Activated T-helper 1 cell treated with anti-CD3 and anti-CD28 coated beads, Interleukin-12 subunit alpha, Interleukin-12 subunit beta, Interleukin-2, Interleukin-4 antibody, amounts not matched to agents 30 ng/mL and 10 ng/mL and 1 ng/mL, durations not matched to agents 14 hours and 24 hours and 36 hours (primary cell): ENCODE measurements around the gene OR2S2. TPM values are rescaled to one million over a fixed set of nuclear protein-coding genes. Genes with fewer than 3 reads are reported as not detected.
"Not testable (repeated sequence)": the region's sequence is repeated elsewhere in the genome, so short reads cannot be mapped to it uniquely, and the experiment has no call there.

Experiments used
- DNase-seq: peaks from one replicate; pipeline ENCODE4 v3.0.0; 2021; ENCODE audit warnings: low spot score
- H3K27ac Mint-ChIP-seq: one replicate; pipeline ENCODE4 v1.8.0; 2021; ENCODE audit warnings: mild to moderate bottlenecking, mixed read lengths
- H3K27me3 Mint-ChIP-seq: one replicate; pipeline ENCODE4 v1.8.0; 2022; ENCODE audit warnings: mild to moderate bottlenecking, moderate library complexity, mixed read lengths; ENCODE audit not compliant: insufficient read depth
- H3K36me3 Mint-ChIP-seq: one replicate; pipeline ENCODE4 v1.8.0; 2021; ENCODE audit warnings: low read depth, mixed read lengths
- H3K4me1 Mint-ChIP-seq: one replicate; pipeline ENCODE4 v1.8.0; 2021; ENCODE audit warnings: low read depth, mixed read lengths
- H3K4me3 Mint-ChIP-seq: one replicate; pipeline ENCODE4 v1.8.0; 2021; ENCODE audit warnings: mild to moderate bottlenecking, moderate library complexity, mixed read lengths
- H3K9me3 Mint-ChIP-seq: one replicate; pipeline ENCODE4 v1.8.0; 2021; ENCODE audit warnings: mixed read lengths
- intact Hi-C: fragments of 100-400 bp; cut with micrococcal nuclease; formaldehyde crosslinking; loops from one replicate; pipeline ENCODE4 v1.15.1; 2024
- total RNA-seq: library from RNA; stranded (reverse); gene quantifications from 2 replicates; pipeline ENCODE4 v1.2.3, GENCODE V29; 2022

Gene OR2S2
- total RNA-seq, 1 donor from 2014 or later: not detected

DNA sequence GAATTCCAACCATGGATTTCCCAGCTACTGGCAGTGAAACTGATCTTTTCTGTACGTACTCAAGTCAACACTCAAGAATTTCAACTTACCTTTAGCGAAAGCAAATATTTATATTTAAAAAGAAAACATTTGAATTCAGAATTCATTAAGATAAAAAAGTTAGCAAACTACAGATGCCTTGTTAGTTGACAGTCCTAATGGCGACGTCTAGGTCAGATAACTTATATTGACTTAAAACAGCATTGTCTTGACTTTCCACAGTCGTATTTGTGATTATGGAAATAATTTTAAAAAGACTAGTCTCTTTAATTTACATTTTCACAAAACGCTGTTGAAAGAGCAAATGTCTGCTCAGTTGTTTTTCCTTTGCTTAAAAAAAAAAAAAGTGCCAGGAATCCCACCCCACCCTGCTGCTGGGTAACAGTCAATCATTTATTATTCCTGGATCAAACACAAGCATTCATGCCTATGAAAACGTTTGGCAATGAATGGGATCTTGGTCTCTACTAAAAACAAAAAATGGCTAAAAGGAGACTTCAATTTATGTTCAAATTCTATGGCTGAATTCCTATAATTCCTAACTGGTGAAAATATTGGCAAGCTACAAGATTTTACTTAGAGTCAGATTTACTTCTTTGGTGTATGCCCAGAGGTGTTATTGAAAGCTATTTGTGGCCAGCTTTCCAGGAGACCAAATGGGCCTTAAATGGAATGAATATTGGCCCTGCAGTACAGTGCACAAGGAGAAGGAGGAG lies 22.0 kb downstream of the OR2S2 start:
- intact Hi-C loops: no loop called here
- H3K27me3 Mint-ChIP-seq: no peaks in the 10 kb centered on the region
- H3K4me3 Mint-ChIP-seq: no peak overlapping the region
- no peak for DNase-seq
- no peaks in the 10 kb centered on the region for H3K36me3 Mint-ChIP-seq
- no peak overlapping the region for H3K27ac Mint-ChIP-seq
- peaks cover 8% of the 10 kb centered on the region for H3K9me3 Mint-ChIP-seq
- peaks cover 29% of the 10 kb centered on the region for H3K4me1 Mint-ChIP-seq

DNA sequence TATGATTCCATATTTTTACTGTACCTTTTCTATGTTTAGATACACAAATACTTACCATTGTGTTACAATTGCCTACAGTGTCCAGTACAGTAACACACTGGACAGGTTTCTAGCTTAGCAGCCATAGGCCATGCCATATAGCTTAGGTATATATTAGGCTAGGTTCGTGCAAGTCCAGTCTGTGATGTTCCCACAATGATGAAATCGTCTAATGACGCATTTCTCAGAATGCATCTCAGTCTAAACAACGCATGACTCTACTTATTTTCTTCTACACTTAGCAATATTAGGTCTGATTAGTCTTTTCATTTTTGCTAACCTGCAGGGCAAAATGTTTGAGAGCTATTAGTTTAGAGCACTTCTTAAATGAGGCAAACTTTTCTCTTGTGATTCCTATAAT lies 22.7 kb downstream of the OR2S2 start:
- intact Hi-C loops: no loop called here
- Mint-ChIP-seq H3K36me3 (no peaks in the 10 kb centered on the region), H3K4me3 (no peak overlapping the region), H3K9me3 (peaks cover 8% of the 10 kb centered on the region), H3K27ac (no peak overlapping the region), H3K4me1 (peaks cover 22% of the 10 kb centered on the region), H3K27me3 (no peaks in the 10 kb centered on the region)
- no peak for DNase-seq

DNA sequence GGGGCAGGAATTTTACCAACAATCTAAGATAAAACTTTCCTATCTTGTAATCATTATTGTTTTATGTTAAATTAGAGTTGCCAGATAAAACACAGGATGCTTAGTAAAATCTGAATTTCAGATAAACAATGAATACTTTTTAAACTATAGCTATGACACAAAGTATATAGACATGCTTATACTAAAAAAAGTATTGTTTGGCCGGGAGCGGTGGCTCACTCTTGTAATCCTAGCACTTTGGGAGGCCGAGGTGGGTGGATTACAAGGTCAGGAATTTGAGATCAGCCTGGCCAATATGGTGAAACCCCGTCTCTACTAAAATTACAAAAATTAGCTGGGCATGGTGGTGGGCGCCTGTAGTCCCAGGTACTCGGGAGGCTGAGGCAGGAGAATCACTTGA lies 23.9 kb downstream of the OR2S2 start:
- DNase-seq, H3K27ac Mint-ChIP-seq, H3K27me3 Mint-ChIP-seq, H3K4me3 Mint-ChIP-seq, H3K9me3 Mint-ChIP-seq, intact Hi-C loops, H3K36me3 Mint-ChIP-seq: not testable (repeated sequence)
- peaks cover 16% of the 10 kb centered on the region for H3K4me1 Mint-ChIP-seq

DNA sequence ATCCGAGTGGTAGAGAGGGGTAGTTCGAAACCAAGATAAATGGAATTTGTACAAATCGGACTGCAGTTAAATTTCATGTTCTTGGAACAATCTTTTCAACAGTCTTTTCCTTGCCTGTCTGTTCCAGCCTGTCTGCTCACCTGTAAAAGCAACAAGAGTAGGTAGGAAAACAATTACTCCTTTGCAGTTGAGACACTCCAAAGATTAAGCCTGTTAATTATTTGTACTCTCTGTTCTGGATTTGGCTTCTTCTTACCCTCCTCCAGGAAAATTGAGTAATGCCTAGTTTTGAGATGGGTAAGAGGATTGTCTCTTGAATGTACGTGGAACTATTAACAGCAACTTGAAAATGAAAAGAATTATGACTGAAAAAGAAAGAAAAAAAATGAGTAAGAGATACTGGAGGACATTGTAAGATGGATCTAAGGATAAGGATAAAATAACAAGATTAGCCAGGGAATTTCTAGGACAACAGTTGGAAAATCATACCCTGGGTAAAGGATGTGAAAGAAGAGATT lies 24.3 kb downstream of the OR2S2 start:
- peaks cover 8% of the 10 kb centered on the region for H3K9me3 Mint-ChIP-seq
- H3K27ac Mint-ChIP-seq: no peak overlapping the region
- intact Hi-C loops: loop anchor here (1.0 kb wide), 1 partner anchor 22 kb away; no protein-coding TSS in a partner anchor
- H3K36me3 Mint-ChIP-seq: no peaks in the 10 kb centered on the region
- peaks cover 7% of the 10 kb centered on the region for H3K27me3 Mint-ChIP-seq
- H3K4me3 Mint-ChIP-seq: no peak overlapping the region
- no peak for DNase-seq
- peaks cover 16% of the 10 kb centered on the region for H3K4me1 Mint-ChIP-seq

DNA sequence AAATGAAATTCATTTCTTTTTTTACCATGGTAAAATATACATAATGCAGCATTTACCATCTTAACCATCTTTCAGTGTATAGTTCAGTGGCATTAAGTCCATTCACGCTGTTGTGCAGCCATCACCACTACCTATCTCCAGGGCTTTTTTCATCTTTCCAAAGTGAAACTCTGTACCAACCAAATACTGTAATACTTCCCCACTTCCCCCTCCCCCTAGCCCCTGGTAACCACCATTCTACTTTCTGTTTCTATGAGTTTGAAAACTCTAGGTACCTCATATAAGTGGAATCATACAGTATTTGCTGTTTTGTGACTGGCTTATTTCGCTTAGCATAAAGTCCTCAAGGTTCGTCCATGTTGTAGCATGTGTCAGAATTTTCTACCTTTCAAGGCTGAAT lies 25.2 kb downstream of the OR2S2 start:
- H3K9me3 Mint-ChIP-seq: peaks cover 8% of the 10 kb centered on the region
- H3K4me3 Mint-ChIP-seq: no peak overlapping the region
- no peak for DNase-seq
- peaks cover 7% of the 10 kb centered on the region for H3K27me3 Mint-ChIP-seq
- intact Hi-C loops: loop anchor here (1.0 kb wide), 1 partner anchor 21 kb away; no protein-coding TSS in a partner anchor
- no peak overlapping the region for H3K27ac Mint-ChIP-seq
- H3K4me1 Mint-ChIP-seq: peaks cover 16% of the 10 kb centered on the region
- H3K36me3 Mint-ChIP-seq: no peaks in the 10 kb centered on the region

DNA sequence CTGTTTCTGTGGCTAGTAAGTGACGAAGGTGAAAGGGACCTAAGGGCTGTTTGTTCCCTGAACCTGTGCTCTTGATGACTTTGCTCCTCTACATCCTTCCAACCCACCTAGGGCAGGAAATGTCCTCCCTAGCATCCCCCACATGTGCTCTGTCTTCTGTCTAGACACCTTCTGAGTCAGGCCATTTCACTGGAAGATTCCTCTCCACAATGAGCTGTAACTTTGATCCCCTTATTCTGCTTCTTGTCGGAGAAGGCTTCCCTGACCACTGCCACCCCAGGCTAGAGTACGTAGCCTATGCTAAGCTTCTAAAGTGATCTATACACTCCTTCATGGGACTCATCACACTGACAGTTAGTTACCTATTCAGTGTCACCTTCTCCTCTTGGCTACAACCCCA lies 27.0 kb downstream of the OR2S2 start:
- H3K27me3 Mint-ChIP-seq: peaks cover 10% of the 10 kb centered on the region
- H3K4me3 Mint-ChIP-seq: no peak overlapping the region
- no peak overlapping the region for H3K27ac Mint-ChIP-seq
- H3K36me3 Mint-ChIP-seq: no peaks in the 10 kb centered on the region
- H3K4me1 Mint-ChIP-seq: peaks cover 16% of the 10 kb centered on the region
- intact Hi-C loops: no loop called here
- DNase-seq: no peak
- no peaks in the 10 kb centered on the region for H3K9me3 Mint-ChIP-seq

DNA sequence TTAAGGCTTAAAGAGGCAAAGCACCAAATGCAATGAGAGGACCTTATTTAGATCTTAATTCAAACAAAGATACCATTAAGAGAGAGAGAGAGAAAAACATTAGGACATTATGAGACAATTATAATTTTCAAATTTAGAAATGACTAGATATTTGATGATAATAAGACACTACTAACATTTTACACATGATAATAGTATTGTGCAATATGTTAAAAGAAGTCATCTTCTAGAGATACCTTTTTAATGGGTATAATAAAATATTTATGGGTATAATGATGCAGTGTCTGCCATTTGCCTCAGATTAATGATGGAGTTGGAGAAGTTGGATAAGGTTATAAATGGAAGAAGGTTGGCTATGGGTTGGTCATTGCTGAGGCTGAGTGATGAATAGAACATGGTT lies 27.4 kb downstream of the OR2S2 start:
- Mint-ChIP-seq H3K4me1 (peaks cover 16% of the 10 kb centered on the region), H3K4me3 (no peak overlapping the region), H3K36me3 (no peaks in the 10 kb centered on the region), H3K9me3 (no peaks in the 10 kb centered on the region), H3K27ac (no peak overlapping the region), H3K27me3 (peaks cover 14% of the 10 kb centered on the region)
- DNase-seq: no peak
- intact Hi-C loops: no loop called here

DNA sequence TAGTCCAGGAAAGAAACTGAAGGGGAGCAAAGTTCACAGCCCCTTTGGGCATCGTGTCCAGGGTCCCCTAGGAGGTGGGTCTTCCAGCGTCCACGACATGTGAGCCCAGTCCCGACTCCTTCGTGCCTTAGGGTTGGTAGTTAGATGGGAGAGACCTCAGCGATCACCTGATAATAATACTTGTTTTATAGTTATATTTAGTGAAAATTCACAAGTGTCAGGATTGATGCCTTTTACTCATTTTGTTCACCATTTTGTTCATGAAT lies 28.6 kb downstream of the OR2S2 start:
- H3K36me3 Mint-ChIP-seq: no peaks in the 10 kb centered on the region
- H3K4me3 Mint-ChIP-seq: no peak overlapping the region
- no peak overlapping the region for H3K27ac Mint-ChIP-seq
- H3K4me1 Mint-ChIP-seq: peaks cover 19% of the 10 kb centered on the region
- H3K9me3 Mint-ChIP-seq: no peaks in the 10 kb centered on the region
- intact Hi-C loops: no loop called here
- DNase-seq: no peak
- peaks cover 17% of the 10 kb centered on the region for H3K27me3 Mint-ChIP-seq

DNA sequence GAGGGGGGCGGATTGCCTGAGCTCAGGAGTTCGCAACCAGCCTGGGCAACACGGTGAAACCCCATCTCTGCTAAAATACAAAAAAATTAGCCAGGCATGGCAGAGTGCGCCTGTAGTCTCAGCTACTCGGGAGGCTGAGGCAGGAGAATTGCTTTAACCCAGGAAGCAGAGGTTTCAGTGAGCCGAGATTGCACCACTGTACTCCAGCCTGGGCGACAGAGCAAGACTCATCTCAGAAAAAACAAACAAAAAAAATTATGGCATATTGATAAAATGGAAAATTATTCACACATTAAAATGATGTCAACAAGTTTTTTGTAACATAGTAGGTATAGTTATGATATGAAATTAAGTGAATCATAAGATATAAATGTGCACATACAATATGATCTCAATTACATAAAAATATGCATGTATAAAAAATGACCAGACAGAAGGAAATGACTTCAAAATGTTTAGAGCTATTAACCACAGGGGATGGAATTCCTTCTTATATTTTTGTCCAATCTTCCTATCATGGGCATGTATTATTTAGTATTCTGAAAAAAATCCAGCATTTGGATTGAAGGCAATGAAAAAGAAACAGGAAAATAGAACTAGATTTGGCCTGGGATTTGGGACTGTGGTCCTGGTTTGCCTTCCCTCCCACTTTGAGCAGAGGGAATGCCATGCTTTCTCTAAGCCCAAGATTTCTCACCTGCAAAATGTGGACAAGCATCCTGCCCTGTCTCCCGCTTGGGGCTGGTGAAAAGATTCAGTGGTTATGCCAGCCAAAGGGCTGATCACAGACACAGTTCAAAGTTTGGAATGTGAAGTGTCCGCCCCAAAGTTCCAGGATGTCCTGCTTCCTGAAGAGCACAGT lies 29.1 kb downstream of the OR2S2 start:
- H3K9me3 Mint-ChIP-seq: no peaks in the 10 kb centered on the region
- no peak overlapping the region for H3K27ac Mint-ChIP-seq
- no peak overlapping the region for H3K4me3 Mint-ChIP-seq
- no peaks in the 10 kb centered on the region for H3K36me3 Mint-ChIP-seq
- no peak for DNase-seq
- peaks cover 23% of the 10 kb centered on the region for H3K4me1 Mint-ChIP-seq
- intact Hi-C loops: no loop called here
- peaks cover 20% of the 10 kb centered on the region for H3K27me3 Mint-ChIP-seq

DNA sequence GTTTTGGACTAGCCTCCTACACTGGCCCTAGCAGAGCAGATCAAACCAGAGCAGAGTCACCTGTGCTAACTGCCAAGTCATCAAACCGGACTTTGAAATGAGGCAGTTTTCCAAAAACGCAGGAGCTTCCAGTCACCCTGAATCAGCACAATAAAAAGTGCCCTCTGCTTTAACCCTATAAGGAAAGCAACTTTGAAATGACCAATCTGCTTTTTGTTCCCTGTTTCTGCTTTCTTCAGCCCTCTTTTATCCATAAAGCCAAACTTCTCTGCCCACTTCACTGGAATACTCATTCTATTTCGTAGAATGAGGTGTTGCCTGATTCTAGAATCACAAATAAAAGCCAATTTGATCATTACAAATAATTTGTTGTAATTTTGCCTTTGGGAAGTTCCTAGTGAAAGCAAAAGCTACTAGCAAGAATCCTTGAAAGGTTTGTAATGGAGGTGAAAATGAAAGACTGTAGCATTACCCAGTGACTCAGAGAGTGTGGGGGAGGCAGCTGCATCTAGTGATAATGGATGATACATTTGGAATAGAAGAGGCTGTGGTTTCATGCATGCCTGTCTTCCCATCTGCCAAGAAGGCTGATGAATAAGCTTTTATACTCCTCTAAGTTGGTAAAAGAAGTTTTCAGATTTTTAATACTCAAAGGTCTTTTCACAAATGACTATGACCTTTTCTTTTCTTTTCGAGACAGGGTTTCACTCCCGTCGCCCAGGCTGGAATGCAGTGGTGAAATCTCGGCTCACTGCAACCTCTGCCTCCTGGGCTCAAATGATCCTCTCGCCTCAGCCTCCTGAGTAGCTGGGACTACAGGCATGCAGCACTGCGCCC lies 33.8 kb downstream of the OR2S2 start:
- H3K9me3 Mint-ChIP-seq: no peaks in the 10 kb centered on the region
- H3K27me3 Mint-ChIP-seq: peaks cover 17% of the 10 kb centered on the region
- no peak for DNase-seq
- no peak overlapping the region for H3K4me3 Mint-ChIP-seq
- H3K36me3 Mint-ChIP-seq: no peaks in the 10 kb centered on the region
- no peak overlapping the region for H3K27ac Mint-ChIP-seq
- intact Hi-C loops: no loop called here
- peaks cover 12% of the 10 kb centered on the region for H3K4me1 Mint-ChIP-seq

DNA sequence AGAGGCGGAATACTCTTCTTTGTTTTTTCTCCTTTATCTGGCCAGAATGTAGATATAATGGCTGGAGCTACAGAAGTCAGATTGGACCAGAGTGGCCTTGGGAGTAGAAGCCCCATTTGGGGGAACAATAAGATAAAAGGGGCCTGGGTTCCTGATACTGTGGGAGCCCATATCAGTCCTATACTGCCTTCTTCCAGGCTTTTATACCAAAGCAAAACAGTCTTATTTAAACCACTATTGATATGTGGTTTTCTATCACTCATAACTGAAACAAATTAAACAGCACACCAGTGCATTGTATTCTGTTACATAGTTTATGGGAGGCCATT lies 34.4 kb downstream of the OR2S2 start:
- peaks cover 12% of the 10 kb centered on the region for H3K4me1 Mint-ChIP-seq
- peaks cover 13% of the 10 kb centered on the region for H3K27me3 Mint-ChIP-seq
- H3K27ac Mint-ChIP-seq: no peak overlapping the region
- no peaks in the 10 kb centered on the region for H3K9me3 Mint-ChIP-seq
- no peak for DNase-seq
- intact Hi-C loops: no loop called here
- H3K36me3 Mint-ChIP-seq: no peaks in the 10 kb centered on the region
- no peak overlapping the region for H3K4me3 Mint-ChIP-seq

DNA sequence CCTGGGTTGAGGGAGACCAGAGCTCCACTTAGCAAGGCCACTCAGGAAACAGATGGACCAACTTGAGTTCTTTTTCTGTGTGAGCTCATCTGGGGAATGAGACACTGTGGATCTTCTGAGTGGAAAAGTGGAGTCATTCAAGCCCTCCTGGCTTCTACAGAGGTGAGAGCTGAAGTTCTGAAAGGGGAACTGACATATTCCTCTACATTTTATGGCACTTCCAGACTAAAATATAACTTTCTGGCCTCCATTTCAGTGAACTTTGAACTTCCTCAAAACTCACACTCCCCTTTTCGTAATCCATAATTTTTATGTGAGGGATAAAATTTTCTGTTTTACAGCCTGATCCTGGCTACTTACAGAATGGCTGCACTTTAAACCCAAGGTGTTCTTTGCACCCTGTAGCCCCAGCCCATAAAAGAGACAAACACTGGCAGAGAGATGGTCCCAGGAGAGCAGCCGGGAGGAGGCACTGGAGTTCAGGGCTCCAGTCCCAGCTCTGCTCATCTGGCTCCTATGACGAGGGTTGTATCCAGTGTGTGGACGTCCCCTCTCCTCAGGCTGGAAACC lies 37.8 kb downstream of the OR2S2 start:
- intact Hi-C loops: no loop called here
- Mint-ChIP-seq H3K27me3 (peaks cover 6% of the 10 kb centered on the region), H3K27ac (no peak overlapping the region), H3K9me3 (no peaks in the 10 kb centered on the region), H3K36me3 (no peaks in the 10 kb centered on the region), H3K4me1 (peaks cover 12% of the 10 kb centered on the region), H3K4me3 (no peak overlapping the region)
- DNase-seq: no peak
